Glutamatergic neuron (in vitro differentiated cells): ENCODE results near the gene TRAPPC1. TPM values are rescaled to one million over a fixed set of nuclear protein-coding genes. Genes with fewer than 3 reads are reported as not detected.
"Not testable (repeated sequence)": the region's sequence is repeated elsewhere in the genome, so short reads cannot be mapped to it uniquely, and the experiment has no call there.

ENCODE experiments used
- DNase-seq: peaks from one replicate; pipeline ENCODE4 v3.0.0; 2022
- H3K27ac Mint-ChIP-seq: one replicate; pipeline ENCODE4 v1.8.0; 2020; ENCODE audit warnings: mild to moderate bottlenecking, mixed read lengths, inconsistent platforms; ENCODE audit not compliant: unreplicated experiment
- H3K27me3 Mint-ChIP-seq: one replicate; pipeline ENCODE4 v1.8.0; 2020; ENCODE audit warnings: mild to moderate bottlenecking, moderate library complexity, mixed read lengths, inconsistent platforms; ENCODE audit not compliant: unreplicated experiment
- H3K36me3 Mint-ChIP-seq: one replicate; pipeline ENCODE4 v1.8.0; 2020; ENCODE audit warnings: mild to moderate bottlenecking, mixed read lengths, inconsistent platforms; ENCODE audit not compliant: unreplicated experiment
- H3K4me1 Mint-ChIP-seq: one replicate; pipeline ENCODE4 v1.8.0; 2020; ENCODE audit warnings: mild to moderate bottlenecking, low read depth, mixed read lengths, inconsistent platforms; ENCODE audit not compliant: unreplicated experiment
- H3K4me3 Mint-ChIP-seq: one replicate; pipeline ENCODE4 v1.8.0; 2020; ENCODE audit warnings: mild to moderate bottlenecking, mixed read lengths, inconsistent platforms; ENCODE audit not compliant: unreplicated experiment
- H3K9me3 Mint-ChIP-seq: one replicate; pipeline ENCODE4 v1.8.0; 2020; ENCODE audit warnings: mild to moderate bottlenecking, moderate library complexity, mixed read lengths, inconsistent platforms; ENCODE audit not compliant: unreplicated experiment
- total RNA-seq: library from RNA; stranded (reverse); fragmentation: NEBNext Ultra II Directional; extraction: Animal tissue kit (Norgen Biotek cat#: 25700); gene quantifications from one replicate; pipeline ENCODE4 v1.2.1, GENCODE V29; 2021; ENCODE audit not compliant: unreplicated experiment
- TF ChIP-seq, protein P1 (sequence below): fragments of 200-600 bp; sonication (generic); IDR thresholded peaks from one replicate; pipeline ENCODE4 v1.5.0; 2021; ENCODE audit not compliant: partially characterized antibody, unreplicated experiment

Gene TRAPPC1
- total RNA-seq, 1 donor from 2014 or later: 214 TPM

DNA sequence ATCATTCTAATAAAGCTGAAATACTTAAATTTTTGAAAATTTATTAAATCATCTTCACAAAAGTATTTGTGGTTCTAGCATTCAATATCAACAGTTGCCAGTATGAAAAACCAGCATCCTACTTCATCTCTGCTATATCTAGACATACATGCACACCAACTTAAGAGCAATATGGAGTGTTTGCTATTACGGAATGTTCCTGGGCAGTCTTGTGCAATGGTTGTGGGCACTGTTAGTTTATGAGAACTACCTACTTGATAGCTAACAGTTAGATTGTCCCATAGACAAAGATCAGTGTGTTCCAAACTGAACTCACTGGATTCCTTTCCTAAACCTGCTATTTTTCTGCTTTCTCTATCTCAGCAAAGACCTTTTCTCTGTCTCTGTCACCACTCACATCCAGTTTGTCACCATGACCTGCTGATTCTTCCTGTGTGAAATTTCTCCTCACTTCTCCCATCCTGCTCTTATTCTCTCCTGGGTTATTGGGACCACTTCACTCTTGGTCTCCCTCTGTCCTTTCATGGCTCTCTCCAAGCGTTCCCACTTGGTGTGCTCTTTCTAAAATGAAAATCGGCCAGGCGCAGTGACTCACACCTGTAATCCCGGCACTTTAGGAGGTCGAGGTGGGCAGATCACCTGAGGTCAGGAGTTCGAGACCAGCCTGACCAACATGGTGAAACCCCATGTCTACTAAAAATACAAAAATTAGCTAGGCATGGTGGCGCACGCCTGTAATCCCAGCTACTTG, 27.9 kb upstream of the TRAPPC1 start:
- Mint-ChIP-seq H3K36me3 (no peaks in the 10 kb centered on the region), H3K4me3 (no peak overlapping the region), H3K27ac (no peak overlapping the region), H3K9me3 (no peaks in the 10 kb centered on the region), H3K27me3 (no peaks in the 10 kb centered on the region), H3K4me1 (no peaks in the 10 kb centered on the region)
- no peak for DNase-seq
- TF ChIP-seq, protein P1, sequence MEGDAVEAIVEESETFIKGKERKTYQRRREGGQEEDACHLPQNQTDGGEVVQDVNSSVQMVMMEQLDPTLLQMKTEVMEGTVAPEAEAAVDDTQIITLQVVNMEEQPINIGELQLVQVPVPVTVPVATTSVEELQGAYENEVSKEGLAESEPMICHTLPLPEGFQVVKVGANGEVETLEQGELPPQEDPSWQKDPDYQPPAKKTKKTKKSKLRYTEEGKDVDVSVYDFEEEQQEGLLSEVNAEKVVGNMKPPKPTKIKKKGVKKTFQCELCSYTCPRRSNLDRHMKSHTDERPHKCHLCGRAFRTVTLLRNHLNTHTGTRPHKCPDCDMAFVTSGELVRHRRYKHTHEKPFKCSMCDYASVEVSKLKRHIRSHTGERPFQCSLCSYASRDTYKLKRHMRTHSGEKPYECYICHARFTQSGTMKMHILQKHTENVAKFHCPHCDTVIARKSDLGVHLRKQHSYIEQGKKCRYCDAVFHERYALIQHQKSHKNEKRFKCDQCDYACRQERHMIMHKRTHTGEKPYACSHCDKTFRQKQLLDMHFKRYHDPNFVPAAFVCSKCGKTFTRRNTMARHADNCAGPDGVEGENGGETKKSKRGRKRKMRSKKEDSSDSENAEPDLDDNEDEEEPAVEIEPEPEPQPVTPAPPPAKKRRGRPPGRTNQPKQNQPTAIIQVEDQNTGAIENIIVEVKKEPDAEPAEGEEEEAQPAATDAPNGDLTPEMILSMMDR: no peak

DNA sequence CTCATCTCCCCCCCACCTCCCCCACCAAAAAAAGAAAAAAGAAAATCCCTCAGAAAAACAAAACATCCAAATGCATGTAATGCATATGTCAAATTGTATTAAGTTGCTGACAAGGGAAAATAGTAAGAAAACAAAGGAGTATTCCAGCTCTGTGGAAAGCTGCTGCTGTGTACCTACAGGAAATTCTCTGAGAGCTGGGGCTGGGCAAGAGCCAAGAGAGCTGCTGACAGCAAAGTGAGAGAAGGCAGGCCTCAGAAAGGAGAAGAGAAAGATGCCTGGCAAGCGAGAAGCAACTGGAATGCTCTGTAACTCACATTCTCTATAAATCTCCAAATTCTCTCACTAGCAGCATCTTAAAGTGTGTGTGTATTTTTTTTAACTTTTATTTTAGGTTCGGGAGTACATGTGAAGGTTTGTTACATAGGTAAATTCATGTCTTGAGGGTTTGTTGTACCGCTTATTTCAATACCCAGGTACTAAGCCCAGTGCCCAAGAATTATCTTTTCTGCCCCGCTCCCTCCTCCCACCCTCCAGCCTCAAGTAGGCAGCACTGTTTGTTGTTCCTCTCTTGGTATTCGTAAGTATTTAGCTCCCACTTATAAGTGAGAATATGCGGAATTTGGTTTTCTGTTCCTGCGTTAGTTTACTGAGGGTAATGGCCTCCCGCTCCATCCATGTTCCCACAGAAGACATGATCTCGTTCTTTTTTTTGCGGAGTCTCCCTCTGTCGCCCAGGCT, 24.7 kb upstream of the TRAPPC1 start:
- H3K4me3 Mint-ChIP-seq: no peak overlapping the region
- H3K27me3 Mint-ChIP-seq: no peaks in the 10 kb centered on the region
- H3K9me3 Mint-ChIP-seq: no peaks in the 10 kb centered on the region
- no peaks in the 10 kb centered on the region for H3K36me3 Mint-ChIP-seq
- H3K4me1 Mint-ChIP-seq: no peaks in the 10 kb centered on the region
- no peak overlapping the region for H3K27ac Mint-ChIP-seq
- TF ChIP-seq, protein P1: no peak
- no peak for DNase-seq

DNA sequence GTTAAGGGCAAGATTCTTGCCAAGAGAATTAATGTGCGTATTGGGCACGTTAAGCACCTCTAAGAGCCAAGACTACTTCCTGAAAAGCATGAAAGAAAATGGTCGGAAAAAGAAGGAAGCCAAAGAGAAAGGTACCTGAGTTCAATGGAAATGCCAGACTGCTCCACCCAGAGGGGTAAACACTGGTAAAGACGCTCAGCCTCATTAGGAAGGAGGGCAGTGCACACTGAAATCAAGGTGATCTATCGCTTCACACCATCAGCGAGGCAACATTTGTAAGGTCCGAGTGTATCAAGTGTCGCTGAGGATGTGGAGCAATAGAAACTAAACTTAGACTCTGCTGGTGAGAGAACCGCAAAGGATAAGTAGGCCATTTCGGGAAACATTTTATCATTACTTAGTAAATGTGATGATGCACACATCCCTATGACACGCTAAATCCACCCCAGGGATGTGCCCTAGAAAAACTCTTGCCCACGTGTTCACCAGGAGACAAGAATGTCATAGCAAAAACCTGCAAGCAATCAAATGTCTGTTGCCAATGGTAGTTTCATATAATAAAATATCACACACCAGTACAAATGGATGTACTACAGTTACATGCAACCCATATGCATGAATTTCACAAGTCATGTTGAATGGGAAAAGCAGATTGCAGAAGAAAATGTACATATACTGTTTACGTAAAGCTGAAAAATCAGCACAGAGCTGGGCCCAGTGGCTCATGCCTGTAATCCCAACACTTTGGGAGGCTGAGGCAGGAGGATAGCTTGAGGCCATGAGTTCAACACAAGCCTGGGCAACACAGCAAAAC, 23.9 kb upstream of the TRAPPC1 start:
- H3K4me3 Mint-ChIP-seq: no peak overlapping the region
- H3K27me3 Mint-ChIP-seq: no peaks in the 10 kb centered on the region
- H3K36me3 Mint-ChIP-seq: no peaks in the 10 kb centered on the region
- H3K9me3 Mint-ChIP-seq: no peaks in the 10 kb centered on the region
- H3K4me1 Mint-ChIP-seq: no peaks in the 10 kb centered on the region
- no peak overlapping the region for H3K27ac Mint-ChIP-seq
- TF ChIP-seq, protein P1: no peak
- DNase-seq: no peak

DNA sequence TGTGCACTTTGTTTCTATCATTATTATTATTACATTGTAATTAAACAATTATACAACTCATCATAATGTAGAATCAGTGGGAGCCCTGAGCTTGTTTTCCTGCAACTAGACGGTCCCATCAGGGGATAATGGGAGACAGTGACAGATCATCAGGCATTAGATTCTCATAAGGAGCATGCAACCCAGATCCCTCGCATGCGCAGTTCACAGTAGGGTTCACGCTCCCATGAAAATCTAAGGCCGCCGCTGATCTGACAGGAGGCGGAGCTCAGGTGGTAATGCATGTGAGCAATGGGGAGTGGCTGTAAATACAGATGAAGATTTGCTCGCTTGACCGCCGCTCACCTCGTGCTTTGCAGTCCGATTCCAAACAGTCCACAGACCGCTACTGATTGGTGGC, 21.5 kb upstream of the TRAPPC1 start:
- H3K4me3 Mint-ChIP-seq: not testable (repeated sequence)

DNA sequence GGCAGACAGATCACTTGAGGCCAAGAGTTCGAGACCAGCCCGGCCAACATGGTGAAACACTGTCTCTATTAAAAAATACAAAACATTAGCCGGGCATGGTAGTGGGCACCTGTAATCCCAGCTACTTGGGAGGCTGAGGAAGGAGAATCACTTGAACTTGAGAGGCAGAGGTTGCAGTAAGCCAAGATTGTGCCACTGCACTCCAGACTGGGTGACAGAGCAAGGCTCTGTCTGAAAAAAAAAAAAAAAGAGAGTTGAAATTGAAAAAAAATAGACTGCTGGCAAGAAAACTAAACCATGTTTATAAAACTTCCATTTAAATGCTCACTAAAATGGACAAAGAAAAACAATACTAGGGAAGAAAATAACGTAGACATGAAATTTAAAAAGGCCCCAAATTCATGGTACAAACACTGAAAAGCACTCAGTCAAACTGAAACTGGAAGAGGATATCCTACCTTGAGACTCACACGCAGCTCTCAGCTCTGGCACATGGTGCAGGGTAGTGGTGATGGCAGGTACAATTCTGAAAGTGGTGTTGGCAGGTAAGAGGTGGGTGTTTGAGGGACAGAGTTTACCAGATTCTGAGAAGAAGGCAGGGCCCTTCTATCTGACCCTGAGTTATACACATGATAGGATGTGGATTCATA, 19.5 kb upstream of the TRAPPC1 start:
- Mint-ChIP-seq H3K4me1 (no peaks in the 10 kb centered on the region), H3K36me3 (no peaks in the 10 kb centered on the region), H3K27me3 (no peaks in the 10 kb centered on the region), H3K27ac (no peak overlapping the region), H3K9me3 (peaks cover 1% of the 10 kb centered on the region), H3K4me3 (no peak overlapping the region)
- TF ChIP-seq, protein P1: no peak
- no peak for DNase-seq

More for the DNA sequence above, 21.5 kb upstream of the TRAPPC1 start:
- DNase-seq, H3K9me3 Mint-ChIP-seq, H3K27ac Mint-ChIP-seq, H3K27me3 Mint-ChIP-seq, H3K36me3 Mint-ChIP-seq, H3K4me1 Mint-ChIP-seq: not testable (repeated sequence)
